ENCODE data around the gene ITIH4. TPM values are rescaled to one million over a fixed set of nuclear protein-coding genes. Genes with fewer than 3 reads are reported as not detected.
A peak's percentile ranks its signal among the peaks of the same experiment; 100 is the strongest.

The ITIH4 gene
- total and polyA plus RNA-seq, 8 donors: 16.2 to 276 (median 77.4) TPM

- Histone ChIP-seq H3K36me3 (no peaks in the 10 kb centered on the region), H3K27me3 (no peaks in the 10 kb centered on the region), H3K27ac (peak overlapping the region in 2 of 4 donors; percentile 51 to 55), H3K4me3 (no peak overlapping the region), H3K4me1 (no peaks in the 10 kb centered on the region), H3K9me3 (no peaks in the 10 kb centered on the region)
- ATAC-seq (no peak), FAIRE-seq (no peak), DNase-seq (peak in 2 of 6 donors; percentile 10 to 27)
- 54 to 55% methylated on average over 8 of the region's 8 CpGs for WGBS, 2 donors
- TF ChIP-seq CTCF (IDR thresholded peaks at IDR 0.05): no peak
- intact Hi-C loops (cut with DNase I): no loop called here
Measured at GRCh38 chr3:52775877-52776276, 54.6 kb downstream of the ITIH4 start.

DNA sequence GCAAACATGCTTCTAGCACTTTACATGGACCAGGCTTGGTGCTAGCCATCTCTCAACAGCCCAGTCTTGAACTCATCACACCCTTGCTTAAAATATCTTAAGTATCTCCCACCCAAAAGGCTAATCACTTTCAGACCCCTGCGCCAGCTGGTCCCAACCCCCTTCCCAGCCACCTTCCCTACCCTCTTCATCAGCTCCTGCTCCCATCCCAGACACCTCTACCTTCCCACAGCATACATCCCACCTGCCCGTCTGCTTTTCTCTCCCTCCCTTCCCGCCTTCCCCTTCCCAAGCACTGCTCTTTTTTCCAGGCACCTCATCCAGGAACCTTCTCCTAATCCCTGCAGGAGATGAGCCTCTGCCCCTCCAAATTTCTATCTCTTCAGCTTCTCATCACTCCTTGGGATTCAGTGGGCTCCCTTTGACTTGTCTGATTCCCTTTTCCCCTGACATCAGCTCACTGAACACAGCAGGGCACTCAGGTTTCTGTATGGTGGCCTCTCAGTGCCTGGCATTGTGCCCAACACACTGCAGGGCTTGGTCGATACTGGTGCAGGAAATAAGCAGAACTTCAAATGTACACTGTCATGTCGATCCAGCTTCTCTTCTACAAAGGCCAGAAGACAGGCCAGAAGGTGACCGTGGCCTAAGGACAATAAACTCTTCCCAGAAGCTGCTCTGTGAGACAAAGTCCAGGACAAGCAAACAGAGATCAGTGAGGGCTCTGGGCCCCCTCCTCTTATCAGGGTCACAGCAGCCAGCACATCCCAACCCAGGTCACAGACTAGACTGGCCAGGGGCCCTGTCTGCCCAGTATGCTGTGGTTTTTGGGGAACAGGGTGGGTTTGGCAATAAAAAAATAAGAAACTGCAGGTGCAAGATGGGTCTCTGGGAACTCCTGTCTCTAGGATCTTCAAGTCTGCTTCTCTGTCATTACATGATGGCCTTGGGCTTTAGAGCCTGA lies 55.3 kb downstream of the ITIH4 start:
- intact Hi-C loops (cut with DNase I): no loop called here
- H3K36me3 ChIP-seq: no peaks in the 10 kb centered on the region
- H3K27ac ChIP-seq: peak overlapping the region in 2 of 4 donors; percentile 51 to 55
- TF ChIP-seq CTCF (IDR thresholded peaks at IDR 0.05): no peak
- H3K27me3 ChIP-seq: no peaks in the 10 kb centered on the region
- H3K9me3 ChIP-seq: no peaks in the 10 kb centered on the region
- peak in 1 of 4 donors; percentile 11 for ATAC-seq
- no peak overlapping the region for H3K4me3 ChIP-seq
- peak in 5 of 6 donors; percentile 18 to 72 (median 59) for DNase-seq
- FAIRE-seq: no peak
- WGBS, 2 donors: 26 to 28% methylated on average over 6 of the region's 6 CpGs
- peaks cover 0 to under 1% (median 0%) of the 10 kb centered on the region in 3 donors for H3K4me1 ChIP-seq

GRCh38 chr3:52774066-52774713 lies 56.3 kb downstream of the ITIH4 start:
- Histone ChIP-seq H3K4me1 (peaks cover 7 to 10% (median 7%) of the 10 kb centered on the region in 3 donors), H3K27ac (no peak overlapping the region), H3K9me3 (no peaks in the 10 kb centered on the region), H3K36me3 (no peaks in the 10 kb centered on the region), H3K4me3 (no peak overlapping the region), H3K27me3 (no peaks in the 10 kb centered on the region)
- intact Hi-C loops (cut with DNase I): no loop called here
- FAIRE-seq: no peak
- no peak for ATAC-seq
- TF ChIP-seq CTCF (IDR thresholded peaks at IDR 0.05): no peak
- peak in 2 of 6 donors; percentile 22 to 30 for DNase-seq
- 69 to 77% methylated on average over 8 of the region's 8 CpGs for WGBS, 2 donors

DNA sequence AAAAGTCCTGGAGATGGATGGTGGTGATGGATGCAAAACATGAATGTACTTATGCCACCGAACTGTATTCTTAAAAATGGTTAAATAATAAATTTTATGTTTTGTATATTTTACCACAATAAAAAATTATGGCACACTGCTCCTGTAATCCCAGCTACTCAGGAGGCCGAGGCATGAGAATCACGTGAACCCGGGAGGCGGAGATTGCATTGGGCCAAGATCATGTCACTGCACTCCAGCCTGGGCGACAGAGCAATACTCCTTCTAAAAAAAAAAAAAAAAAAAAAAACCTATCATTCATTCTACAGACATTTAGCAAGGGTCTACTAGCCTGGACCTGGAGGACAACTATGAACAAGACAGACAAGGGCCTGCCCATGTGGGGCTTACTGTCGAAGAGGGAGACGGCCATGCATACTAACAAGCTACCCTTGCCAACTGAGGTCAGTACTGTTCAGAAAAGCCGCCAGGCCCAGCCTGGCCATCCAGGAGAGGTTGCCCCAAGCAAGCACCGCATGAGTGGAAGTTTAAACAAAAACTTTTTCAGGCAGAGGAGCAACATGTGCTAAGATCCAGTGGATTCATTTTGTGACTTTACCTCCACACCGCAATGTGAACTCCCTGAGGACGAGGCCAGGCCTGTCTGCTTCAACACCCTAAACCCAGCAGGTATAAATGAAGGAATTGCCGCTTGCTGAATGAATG lies 57.0 kb downstream of the ITIH4 start:
- H3K27ac ChIP-seq: no peak overlapping the region
- intact Hi-C loops (cut with DNase I): no loop called here
- no peaks in the 10 kb centered on the region for H3K27me3 ChIP-seq
- no peak overlapping the region for H3K4me3 ChIP-seq
- DNase-seq (peak in 2 of 6 donors; percentile 11 to 21), FAIRE-seq (no peak), ATAC-seq (no peak)
- no peak for TF ChIP-seq CTCF (IDR thresholded peaks at IDR 0.05)
- H3K9me3 ChIP-seq: no peaks in the 10 kb centered on the region
- WGBS, 2 donors: 91 to 95% methylated on average over 13 of the region's 13 CpGs
- H3K36me3 ChIP-seq: no peaks in the 10 kb centered on the region
- H3K4me1 ChIP-seq: peaks cover 7 to 11% (median 8%) of the 10 kb centered on the region in 3 donors
